Renal cortex interstitium (tissue), 11 donors: ENCODE measurements around the gene ADGRD1. TPM values are rescaled to one million over a fixed set of nuclear protein-coding genes. Genes with fewer than 3 reads are reported as not detected.

ENCODE experiments used
- DNase-seq, 11 donors: peaks; one replicate each; pipeline ENCODE4 v3.0.0-alpha.2; 2013; ENCODE audit warnings: low read depth in 9 of 11, low spot score in 4 of 11; ENCODE audit errors: extremely low read depth in 1 of 11
- polyA plus RNA-seq, 3 donors: library from polyadenylated mRNA; unstranded; fragments of 120-200 nt; gene quantifications; one replicate each; pipeline ENCODE4 v1.2.1, GENCODE V29; 2013; ENCODE audit not compliant: insufficient read length in 3 of 3

ADGRD1 gene
- polyA plus RNA-seq, 3 donors: 12.8 to 15.0 (median 14.3) TPM

GRCh38 chr12:131100031-131100674 is 146.4 kb downstream of the ADGRD1 start:
- no peak for DNase-seq

GRCh38 chr12:131101006-131101405 is 147.3 kb downstream of the ADGRD1 start:
- no peak for DNase-seq

GRCh38 chr12:131101703-131102492 is 148.2 kb downstream of the ADGRD1 start:
- no peak for DNase-seq

- DNase-seq: no peak
These were observed 148.8 kb downstream of the ADGRD1 start for GRCh38 chr12:131102493-131102931.

GRCh38 chr12:131102991-131103668 is 149.4 kb downstream of the ADGRD1 start:
- no peak for DNase-seq

- DNase-seq: peak in 3 of 11 donors; percentile 46 to 60 (median 55)
These were observed 150.2 kb downstream of the ADGRD1 start for GRCh38 chr12:131103669-131104462.

GRCh38 chr12:131104463-131105350 is 151.0 kb downstream of the ADGRD1 start:
- DNase-seq: peak in 9 of 11 donors; percentile 63 to 82 (median 77)

DNA sequence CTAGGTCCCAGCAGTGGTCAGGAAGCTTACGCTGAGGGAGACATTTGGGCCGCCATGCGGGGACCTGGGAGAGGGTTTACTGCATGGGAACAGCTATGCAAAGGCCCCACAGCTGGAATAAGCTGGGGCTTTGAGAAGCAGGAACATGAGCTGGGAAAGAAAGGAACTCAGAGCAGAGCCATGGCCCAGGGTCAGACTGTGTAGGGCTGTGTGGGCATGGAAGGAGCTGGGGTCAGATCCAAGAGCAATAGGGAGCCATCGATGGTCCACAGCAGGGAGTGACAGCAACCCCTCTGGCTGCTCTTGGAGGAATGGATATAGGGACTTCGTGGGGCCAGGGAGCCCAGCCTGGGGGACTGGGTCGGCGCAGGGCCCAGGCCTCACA is 151.6 kb downstream of the ADGRD1 start:
- DNase-seq: no peak

DNA sequence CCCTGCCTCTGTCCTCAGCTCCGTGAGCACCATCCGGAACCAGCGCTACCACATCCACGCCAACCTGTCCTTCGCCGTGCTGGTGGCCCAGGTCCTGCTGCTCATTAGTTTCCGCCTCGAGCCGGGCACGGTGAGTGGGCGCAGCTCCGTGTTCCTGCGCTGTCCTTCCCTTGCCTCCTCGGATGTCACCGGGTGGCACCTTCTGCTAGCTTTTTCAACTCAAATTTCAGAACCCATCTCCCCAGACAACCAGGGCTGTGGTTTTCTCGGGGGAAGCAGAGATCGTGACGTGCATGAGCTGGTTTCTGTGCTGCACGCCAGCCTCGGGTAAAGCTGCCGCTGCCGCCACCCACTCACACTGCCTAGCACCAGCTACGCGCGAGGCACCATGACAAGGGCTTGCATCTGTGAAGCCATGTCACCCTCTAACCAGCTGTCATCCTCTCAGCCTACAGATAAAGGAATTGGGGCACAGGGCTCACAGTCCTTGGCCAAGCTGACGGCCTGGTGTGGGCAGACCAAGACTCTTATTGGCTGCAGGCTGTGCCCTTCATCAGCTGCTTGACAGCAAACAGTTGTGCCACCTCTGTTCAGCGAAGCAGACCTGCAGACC is 152.1 kb downstream of the ADGRD1 start:
- no peak for DNase-seq

DNA sequence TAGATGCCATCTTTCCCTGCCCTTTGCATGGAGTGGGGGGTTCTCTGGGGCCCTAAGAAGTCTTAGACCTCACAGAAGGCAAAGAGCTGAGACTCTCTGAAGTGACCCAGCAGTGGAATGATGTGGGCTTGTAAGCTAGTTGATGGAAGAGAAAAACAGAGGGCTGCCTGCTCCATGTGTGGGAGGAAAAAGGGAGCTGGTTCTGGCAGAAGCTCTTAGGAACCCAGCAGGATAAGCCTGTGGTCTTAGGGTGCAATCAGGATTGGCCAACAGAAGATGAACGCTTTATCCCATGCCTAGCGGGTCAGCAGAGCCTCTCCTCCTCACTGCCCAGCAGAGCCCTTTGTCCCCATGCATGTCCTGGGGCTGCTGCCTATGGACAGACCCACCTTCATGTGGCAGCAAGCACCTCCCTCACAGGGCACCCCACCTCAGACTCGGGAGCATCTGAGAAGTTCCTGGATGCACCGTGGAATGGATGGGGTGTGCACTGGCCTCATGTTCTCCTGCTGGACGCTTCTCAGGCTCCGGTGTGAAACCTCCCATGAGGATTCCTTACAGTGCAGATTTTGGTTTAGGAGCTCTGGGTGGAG is 152.7 kb downstream of the ADGRD1 start:
- no peak for DNase-seq

- DNase-seq: no peak
These were observed 154.7 kb downstream of the ADGRD1 start for GRCh38 chr12:131108177-131108955.

DNA sequence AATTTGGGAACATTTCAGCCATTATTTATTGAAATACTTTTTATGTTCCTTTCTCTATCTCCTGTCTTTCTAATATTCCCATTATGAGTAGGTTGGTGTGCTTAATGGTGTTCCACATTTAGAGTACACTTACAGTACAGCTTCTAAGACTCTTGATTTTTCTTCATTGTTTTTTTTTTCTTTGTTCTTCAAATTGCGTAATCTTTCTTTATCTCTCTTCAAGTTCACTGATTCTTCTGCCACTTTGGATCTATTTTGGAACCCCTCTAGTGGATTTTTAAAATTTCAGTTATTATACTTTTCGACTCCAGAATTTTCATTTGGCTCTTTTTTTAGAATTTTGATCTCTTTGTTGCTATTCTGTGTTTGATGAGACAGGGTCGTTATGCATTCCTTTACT is 157.7 kb downstream of the ADGRD1 start:
- no peak for DNase-seq

- no peak for DNase-seq
These were observed 158.3 kb downstream of the ADGRD1 start for GRCh38 chr12:131112021-131112420.

DNA sequence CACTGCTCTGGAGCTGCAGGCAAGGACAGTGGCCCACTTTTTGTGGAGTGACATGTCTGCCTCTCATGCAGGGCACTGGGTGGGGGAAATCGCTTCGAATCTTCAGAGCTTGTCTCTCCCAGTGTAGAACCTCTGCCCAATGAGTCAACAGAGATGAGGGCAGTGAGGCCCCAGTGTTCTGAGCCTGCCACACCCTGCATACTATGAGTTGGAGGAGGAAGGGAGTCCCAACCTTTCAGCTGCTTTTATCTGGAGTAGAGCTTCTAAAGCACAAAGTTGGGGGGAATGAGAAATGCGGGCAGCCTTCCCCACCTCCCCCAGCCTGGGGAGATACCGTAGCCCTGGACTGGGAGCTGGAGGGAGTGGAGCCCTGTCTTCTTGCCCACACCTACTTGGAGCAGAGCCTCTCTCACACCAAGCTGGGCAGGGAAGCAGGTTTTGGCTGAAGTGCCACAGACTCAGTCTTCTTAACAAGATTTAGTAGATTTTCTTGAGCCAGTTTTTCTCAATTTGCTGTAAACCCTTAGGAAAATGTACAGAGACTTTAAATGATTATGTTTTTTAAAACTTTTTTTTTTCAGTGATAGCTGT is 159.1 kb downstream of the ADGRD1 start:
- DNase-seq: no peak

GRCh38 chr12:131113568-131114270 is 160.0 kb downstream of the ADGRD1 start:
- DNase-seq: no peak

GRCh38 chr12:131114271-131114670 is 160.6 kb downstream of the ADGRD1 start:
- no peak for DNase-seq
